H9 (cell line): ENCODE results near the gene LRRFIP2. TPM values are rescaled to one million over a fixed set of nuclear protein-coding genes. Genes with fewer than 3 reads are reported as not detected.

Source experiments
- DNase-seq: peaks from one replicate; pipeline ENCODE4 v3.0.0-alpha.2; 2017
- H2AFZ ChIP-seq: one replicate; pipeline ENCODE4 v1.6.1; 2013; ENCODE audit warnings: mild to moderate bottlenecking, low read length, control low read depth, moderate library complexity
- H2AK5ac ChIP-seq: 2 replicates; pipeline ENCODE4 v1.6.1; 2013; ENCODE audit warnings: low read length, control low read depth, mixed read lengths; ENCODE audit not compliant: insufficient read length
- H2BK120ac ChIP-seq: one replicate; pipeline ENCODE4 v1.6.1; 2013; ENCODE audit warnings: low read depth, mild to moderate bottlenecking, low read length, control low read depth, inconsistent platforms; ENCODE audit not compliant: poor library complexity, severe bottlenecking
- H2BK12ac ChIP-seq: 2 replicates; pipeline ENCODE4 v1.6.1; 2013; ENCODE audit warnings: low read length, control low read depth, mixed read lengths, low read depth; ENCODE audit not compliant: insufficient read length
- H2BK15ac ChIP-seq: 2 replicates; pipeline ENCODE4 v1.6.1; 2013; ENCODE audit warnings: low read depth, low read length, control low read depth
- H2BK20ac ChIP-seq: one replicate; pipeline ENCODE4 v1.6.1; 2013; ENCODE audit warnings: low read depth, mild to moderate bottlenecking, low read length, control low read depth, inconsistent platforms; ENCODE audit not compliant: poor library complexity, severe bottlenecking
- H2BK5ac ChIP-seq: 2 replicates; pipeline ENCODE4 v1.6.1; 2013; ENCODE audit warnings: low read length, control low read depth, mixed read lengths; ENCODE audit not compliant: insufficient read length
- H3K14ac ChIP-seq: 2 replicates; pipeline ENCODE4 v1.6.1; 2013; ENCODE audit warnings: low read length, control low read depth; ENCODE audit not compliant: insufficient read depth
- H3K18ac ChIP-seq: 2 replicates; pipeline ENCODE4 v1.6.1; 2013; ENCODE audit warnings: low read depth, mild to moderate bottlenecking, mixed read lengths, low read length, control low read depth; ENCODE audit not compliant: insufficient read length
- H3K23ac ChIP-seq: 2 replicates; pipeline ENCODE4 v1.6.1; 2013; ENCODE audit warnings: low read length, control low read depth, mixed read lengths, low read depth; ENCODE audit not compliant: insufficient read length
- H3K23me2 ChIP-seq: 2 replicates; pipeline ENCODE4 v1.6.1; 2013; ENCODE audit warnings: low read depth, mild to moderate bottlenecking, mixed read lengths, low read length, control low read depth; ENCODE audit not compliant: insufficient read length, poor library complexity, severe bottlenecking
- H3K27ac ChIP-seq: 2 replicates; pipeline ENCODE4 v1.5.1; 2013; ENCODE audit warnings: low read length, control low read depth, mixed read lengths, low read depth; ENCODE audit not compliant: insufficient read length
- H3K27me3 ChIP-seq: 2 replicates; pipeline ENCODE4 v1.6.1; 2013; ENCODE audit warnings: low read length, control low read depth, inconsistent platforms; ENCODE audit not compliant: insufficient read depth
- H3K4ac ChIP-seq: 2 replicates; pipeline ENCODE4 v1.6.1; 2013; ENCODE audit warnings: low read depth, mild to moderate bottlenecking, control low read depth, inconsistent platforms, low read length, moderate library complexity
- H3K4me1 ChIP-seq: 2 replicates; pipeline ENCODE4 v1.6.1; 2013; ENCODE audit warnings: low read length, control low read depth, inconsistent platforms; ENCODE audit not compliant: insufficient read depth
- H3K4me2 ChIP-seq: 2 replicates; pipeline ENCODE4 v1.6.1; 2013; ENCODE audit warnings: low read length, control low read depth, mixed read lengths; ENCODE audit not compliant: insufficient read length, insufficient read depth
- H3K56ac ChIP-seq: 2 replicates; pipeline ENCODE4 v1.6.1; 2013; ENCODE audit warnings: low read depth, mild to moderate bottlenecking, mixed read lengths, low read length, control low read depth; ENCODE audit not compliant: insufficient read length
- H3K79me1 ChIP-seq: 2 replicates; pipeline ENCODE4 v1.6.1; 2013; ENCODE audit warnings: low read depth, mild to moderate bottlenecking, moderate library complexity, low read length, control low read depth, inconsistent platforms; ENCODE audit not compliant: insufficient read depth, poor library complexity, severe bottlenecking
- H3K79me2 ChIP-seq: 2 replicates; pipeline ENCODE4 v1.6.1; 2013; ENCODE audit warnings: low read length, control low read depth, inconsistent platforms; ENCODE audit not compliant: insufficient read depth
- H3K9ac ChIP-seq: 2 replicates; pipeline ENCODE4 v1.6.1; 2013; ENCODE audit warnings: low read length, control low read depth, mixed read lengths; ENCODE audit not compliant: insufficient read length; ENCODE audit errors: extremely low read depth
- H3K9me3 ChIP-seq: one replicate; pipeline ENCODE4 v1.6.1; 2013; ENCODE audit warnings: low read depth, low read length, inconsistent platforms; ENCODE audit not compliant: control insufficient read depth
- H3T11ph ChIP-seq: one replicate; pipeline ENCODE4 v1.6.1; 2013; ENCODE audit warnings: mild to moderate bottlenecking, low read length, control low read depth, inconsistent platforms
- H4K20me1 ChIP-seq: one replicate; pipeline ENCODE4 v1.6.1; 2013; ENCODE audit not compliant: control insufficient read depth, insufficient read length, insufficient read depth
- H4K5ac ChIP-seq: 2 replicates; pipeline ENCODE4 v1.6.1; 2013; ENCODE audit warnings: low read depth, mild to moderate bottlenecking, mixed read lengths, low read length, control low read depth; ENCODE audit not compliant: insufficient read length
- H4K8ac ChIP-seq: replicated peaks from 2 replicates; pipeline ENCODE4 v1.6.1; 2013; ENCODE audit warnings: low read length, control low read depth, mixed read lengths, low read depth; ENCODE audit not compliant: insufficient read length
- H4K91ac ChIP-seq: 2 replicates; pipeline ENCODE4 v1.6.1; 2013; ENCODE audit warnings: low read depth, mild to moderate bottlenecking, moderate library complexity, mixed read lengths, low read length, control low read depth; ENCODE audit not compliant: insufficient read length
- H3K27ac Mint-ChIP-seq, 3 experiments: 2 replicates in 2 of 3; 3 replicates in 1 of 3; pipeline ENCODE4 v1.8.0; 2020 to 2021; ENCODE audit warnings: mixed read lengths in 3 of 3, mild to moderate bottlenecking in 1 of 3, moderate library complexity in 1 of 3
- H3K27me3 Mint-ChIP-seq: 2 replicates; pipeline ENCODE4 v1.8.0; 2021; ENCODE audit warnings: low read depth, mild to moderate bottlenecking, moderate library complexity, mixed read lengths
- H3K36me3 Mint-ChIP-seq, 3 experiments: 2 replicates in 2 of 3; 3 replicates in 1 of 3; pipeline ENCODE4 v1.8.0; 2020 to 2021; ENCODE audit warnings: low read depth in 3 of 3, mixed read lengths in 3 of 3; ENCODE audit not compliant: insufficient read depth in 1 of 3
- H3K4me1 Mint-ChIP-seq, 2 experiments: 2 replicates each; pipeline ENCODE4 v1.8.0; 2020; ENCODE audit warnings: mixed read lengths in 2 of 2
- H3K4me3 Mint-ChIP-seq, 2 experiments: 2 replicates in 1 of 2; 3 replicates in 1 of 2; pipeline ENCODE4 v1.8.0; 2020 to 2021; ENCODE audit warnings: mild to moderate bottlenecking in 2 of 2, mixed read lengths in 2 of 2, moderate library complexity in 1 of 2
- H3K9me3 Mint-ChIP-seq, 2 experiments: 2 replicates in 1 of 2; 3 replicates in 1 of 2; pipeline ENCODE4 v1.8.0; 2020; ENCODE audit warnings: mild to moderate bottlenecking in 2 of 2, mixed read lengths in 2 of 2, moderate library complexity in 1 of 2
- CTCF ChIP-seq: fragments of 200-600 bp; sonication (generic); conservative IDR thresholded peaks from 3 replicates; pipeline ENCODE4 v1.8.0; 2021; ENCODE audit warnings: antibody characterized with exemption, mild to moderate bottlenecking
- WGBS: extraction: QIAGEN DNeasy Blood & Tissue Kit; methylation state at CpG from one replicate; pipeline ENCODE4 v1.1.7; 2013; ENCODE audit warnings: missing lambda C conversion rate, low lambda C conversion rate, mixed read lengths; ENCODE audit not compliant: insufficient read length; ENCODE audit errors: extremely low coverage; 5-methylcytosine and 5-hydroxymethylcytosine counted together
- total RNA-seq: library from RNA; stranded (reverse); gene quantifications from 2 replicates; pipeline ENCODE4 v1.2.1, GENCODE V29; 2021

LRRFIP2 gene
- total RNA-seq, 1 experiment from 2014 or later: 30.7 TPM

GRCh38 chr3:37189109-37189508 lies 14.7 kb upstream of the LRRFIP2 start:
- Mint-ChIP-seq H3K4me3 (no peak overlapping the region), H3K4me1 (no peaks in the 10 kb centered on the region; a peak in 1 of 4 replicates), H3K36me3 (no peaks in the 10 kb centered on the region), H3K27ac (no peak overlapping the region), H3K27me3 (no peaks in the 10 kb centered on the region), H3K9me3 (no peaks in the 10 kb centered on the region; a peak in 1 of 5 replicates)
- Histone ChIP-seq H3K79me2 (no peaks in the 10 kb centered on the region), H2BK20ac (no peak overlapping the region), H2BK15ac (no peak overlapping the region), H3K79me1 (no peaks in the 10 kb centered on the region), H3K23ac (no peak overlapping the region), H3K9ac (no peak overlapping the region), H3K18ac (no peak overlapping the region), H3K27me3 (no peaks in the 10 kb centered on the region), H3K56ac (no peak overlapping the region), H3K27ac (no peak overlapping the region), H3K4me1 (no peaks in the 10 kb centered on the region), H2BK120ac (no peak overlapping the region), H4K5ac (no peak overlapping the region), H2BK12ac (no peak overlapping the region), H3K23me2 (no peaks in the 10 kb centered on the region), H3K14ac (no peak overlapping the region), H4K8ac (no peak overlapping the region), H4K20me1 (no peaks in the 10 kb centered on the region), H3K4me2 (no peak overlapping the region), H4K91ac (no peak overlapping the region), H3K9me3 (no peaks in the 10 kb centered on the region), H2BK5ac (no peak overlapping the region), H2AK5ac (no peak overlapping the region), H3K4ac (no peak overlapping the region), H2AFZ (no peak overlapping the region), H3T11ph (no peak overlapping the region)
- TF ChIP-seq CTCF: no peak
- WGBS: no CpG with 5 or more reads among the region's 4 CpGs
- no peak for DNase-seq
